HG03521 (cell line): ENCODE data around the gene ABCC8.
A peak's percentile ranks its signal among the peaks of the same experiment; 100 is the strongest.

ENCODE experiments used
- ATAC-seq: cut with Tn5 transposase; IDR thresholded peaks from one replicate; pipeline ENCODE4 v1.9.1; 2021; ENCODE audit warnings: mild to moderate bottlenecking, moderate library complexity; ENCODE audit not compliant: unreplicated experiment

ABCC8 gene

DNA sequence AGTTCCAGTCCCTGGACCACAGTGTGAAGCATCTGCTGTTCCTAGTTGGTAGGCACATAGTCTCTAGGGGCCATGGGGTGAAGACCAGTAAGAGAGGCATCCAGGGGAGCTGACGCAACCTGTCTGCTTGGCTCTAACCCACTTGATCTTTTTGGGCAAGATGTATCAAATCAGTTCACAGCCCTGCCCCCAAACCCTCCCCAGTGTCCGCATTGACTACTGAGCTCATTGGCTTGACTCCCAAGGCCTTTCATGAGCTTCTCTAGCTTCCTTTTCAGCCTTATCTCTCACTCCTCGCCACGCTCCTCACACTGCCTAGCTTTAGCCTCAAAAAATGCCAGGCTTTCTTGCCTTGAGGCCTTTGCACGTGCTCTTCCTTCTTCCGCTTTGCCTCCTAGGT lies 29.7 kb upstream of the ABCC8 start:
- no peak for ATAC-seq

- no peak for ATAC-seq
Observed at GRCh38 chr11:17505146-17505545, 28.5 kb upstream of the ABCC8 start.

DNA sequence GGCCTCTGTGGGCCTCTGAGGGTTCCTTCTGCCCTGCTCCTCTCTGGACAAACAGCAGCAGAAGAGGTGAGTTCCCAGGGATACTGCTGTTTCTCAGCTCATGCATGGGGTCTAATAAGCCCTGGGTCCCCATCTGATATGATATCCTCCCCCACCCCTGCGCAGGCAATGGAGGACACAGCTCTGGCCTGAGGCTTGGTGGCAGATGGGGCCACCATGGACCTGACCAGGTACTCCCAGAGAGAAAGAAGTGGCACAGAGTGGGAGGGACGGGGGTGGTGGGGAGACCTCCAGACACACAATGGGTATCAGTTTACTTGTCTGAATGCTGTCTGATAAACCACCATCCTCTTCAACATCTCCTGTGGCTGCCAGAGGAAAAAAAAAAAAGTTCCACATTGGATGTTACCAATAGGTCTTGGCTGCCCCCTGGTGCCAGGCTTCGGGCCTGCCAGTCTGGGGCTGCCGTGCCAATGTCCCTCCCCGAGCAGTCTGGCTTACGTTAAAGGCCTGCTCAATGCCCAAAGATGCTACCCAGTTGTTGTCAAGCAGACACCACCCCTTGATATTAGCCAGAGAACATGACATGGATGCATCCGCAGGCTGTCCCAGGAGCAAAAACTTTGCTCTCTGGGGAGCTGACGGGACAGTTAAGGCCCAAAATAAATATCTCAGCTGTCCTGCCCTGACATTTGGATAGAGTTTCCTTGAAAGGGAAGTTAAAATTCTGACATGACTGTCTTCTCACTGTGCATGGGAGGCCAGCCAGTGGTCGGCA lies 27.9 kb upstream of the ABCC8 start:
- peak; percentile 46 for ATAC-seq

- ATAC-seq, result no peak
Observed at GRCh38 chr11:17502630-17503029, 26.0 kb upstream of the ABCC8 start.

- ATAC-seq, result no peak
Observed at GRCh38 chr11:17500673-17501072, 24.0 kb upstream of the ABCC8 start.

DNA sequence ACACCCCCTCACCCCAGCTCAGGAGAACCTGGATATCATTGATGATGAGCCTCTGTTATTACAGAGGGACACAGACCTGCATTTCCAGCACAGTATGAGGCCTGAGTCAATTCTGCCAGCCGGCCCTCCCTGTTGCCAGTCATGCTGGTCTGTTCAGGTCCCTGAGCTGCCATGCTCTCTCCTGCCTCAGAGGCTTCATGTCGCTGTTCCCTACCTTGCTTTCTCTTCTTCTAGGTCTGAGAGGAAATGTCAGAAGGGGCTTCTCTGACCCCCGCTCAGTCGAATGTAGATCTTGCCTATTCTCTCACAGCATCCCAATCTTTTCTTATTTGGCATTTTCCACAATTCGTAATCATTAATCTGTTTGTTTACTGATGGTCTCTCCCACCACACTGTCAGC lies 21.8 kb upstream of the ABCC8 start:
- no peak for ATAC-seq

- no peak for ATAC-seq
Observed at GRCh38 chr11:17498058-17498457, 21.4 kb upstream of the ABCC8 start.

GRCh38 chr11:17496406-17496805 lies 19.8 kb upstream of the ABCC8 start:
- ATAC-seq, result no peak

DNA sequence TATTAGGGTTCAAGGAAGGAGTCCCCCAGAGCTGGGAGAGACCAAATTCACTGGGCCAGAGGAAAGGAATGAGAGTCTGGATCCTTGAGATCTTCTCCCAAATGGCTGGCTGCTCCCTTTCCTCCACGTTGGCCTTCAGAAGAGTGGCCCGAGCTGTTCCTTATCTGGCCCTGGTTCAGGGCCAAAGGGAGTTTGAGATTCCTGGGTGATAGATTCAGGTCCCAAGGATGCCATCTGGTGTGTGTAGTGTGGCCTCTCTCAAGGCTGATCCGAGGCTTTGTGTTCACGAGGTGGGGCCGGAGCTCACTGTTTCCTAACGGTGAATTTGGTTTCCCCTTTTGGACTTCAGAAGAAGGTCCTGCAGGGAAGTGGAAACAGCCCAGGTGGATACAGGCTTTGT lies 17.4 kb upstream of the ABCC8 start:
- no peak for ATAC-seq

DNA sequence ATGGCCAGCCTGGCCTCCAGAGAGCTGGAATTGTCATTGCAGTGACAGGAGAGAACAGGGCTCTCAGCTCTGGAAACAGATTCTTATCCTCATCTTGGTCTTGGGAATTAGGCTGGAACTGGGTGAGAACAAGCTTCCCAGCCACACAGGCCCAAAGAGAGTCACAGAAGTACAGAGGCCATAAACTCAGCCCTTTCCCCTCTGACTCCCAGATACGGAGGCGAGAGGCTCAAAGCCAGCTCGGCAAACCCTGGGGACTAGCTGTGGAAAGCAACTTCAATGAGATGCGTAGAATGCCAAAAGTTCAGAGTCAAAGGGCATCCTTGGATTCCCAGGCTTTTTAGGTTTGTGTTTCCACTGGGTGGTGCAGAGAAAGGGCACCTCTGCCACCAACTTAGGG lies 14.3 kb upstream of the ABCC8 start:
- no peak for ATAC-seq

- no peak for ATAC-seq
Observed at GRCh38 chr11:17490232-17490631, 13.6 kb upstream of the ABCC8 start.

DNA sequence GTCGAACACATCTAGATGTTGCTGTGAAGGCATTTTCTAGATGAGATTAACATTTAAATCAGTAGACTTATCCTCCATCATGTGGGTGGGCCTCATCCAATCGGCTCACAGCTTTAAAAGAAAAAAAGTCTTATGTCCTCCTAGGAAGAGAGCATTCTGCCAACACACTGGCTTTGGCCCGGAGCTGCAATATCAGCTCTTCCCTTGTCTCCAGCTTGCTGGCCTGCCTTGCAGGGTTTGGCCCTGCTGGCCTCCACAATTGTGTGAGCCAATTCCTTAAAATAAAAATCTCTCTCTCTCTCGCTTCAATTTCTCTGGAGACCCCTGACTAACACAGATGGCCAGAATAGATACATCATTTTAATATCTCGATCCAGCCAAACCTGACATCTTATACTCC lies 13.1 kb upstream of the ABCC8 start:
- ATAC-seq, result no peak

DNA sequence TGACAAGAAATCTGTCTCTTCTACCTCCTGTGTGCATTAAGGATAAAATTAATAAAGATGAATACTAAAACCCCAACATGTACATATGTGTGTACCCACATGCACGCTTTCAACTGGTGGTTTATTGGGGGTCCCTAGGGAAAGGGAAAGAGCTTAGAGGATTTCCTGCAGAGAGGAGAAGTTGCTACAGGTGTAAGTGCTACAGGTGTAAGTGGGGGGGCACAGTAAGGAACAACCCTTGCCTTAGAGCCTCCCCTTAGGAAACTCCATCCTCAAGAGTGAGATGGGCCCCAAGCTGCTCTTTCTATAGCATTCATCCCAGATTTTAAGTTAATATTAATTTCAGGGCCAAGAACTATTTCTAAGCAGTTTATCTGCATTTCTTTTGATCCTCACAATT lies 11.9 kb upstream of the ABCC8 start:
- ATAC-seq, result no peak

DNA sequence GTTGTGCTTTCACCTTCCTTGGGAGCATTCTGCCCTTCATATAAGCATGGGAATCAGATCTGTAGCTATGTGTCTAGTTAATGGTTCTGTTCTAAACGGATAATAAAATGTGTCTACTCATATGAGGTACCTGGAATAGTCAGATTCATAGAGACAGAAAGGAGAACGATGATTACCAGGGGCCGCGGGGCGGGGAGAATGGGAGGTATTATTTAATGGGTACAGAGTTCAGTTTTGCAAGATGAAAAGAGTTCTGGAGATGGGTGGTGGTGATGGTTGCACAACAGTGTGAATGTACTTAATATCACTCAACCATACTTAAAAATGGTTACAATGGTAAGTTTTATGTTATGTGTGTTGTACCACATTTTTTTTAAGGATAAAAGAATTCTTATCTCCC lies 10.0 kb upstream of the ABCC8 start:
- ATAC-seq, result no peak

DNA sequence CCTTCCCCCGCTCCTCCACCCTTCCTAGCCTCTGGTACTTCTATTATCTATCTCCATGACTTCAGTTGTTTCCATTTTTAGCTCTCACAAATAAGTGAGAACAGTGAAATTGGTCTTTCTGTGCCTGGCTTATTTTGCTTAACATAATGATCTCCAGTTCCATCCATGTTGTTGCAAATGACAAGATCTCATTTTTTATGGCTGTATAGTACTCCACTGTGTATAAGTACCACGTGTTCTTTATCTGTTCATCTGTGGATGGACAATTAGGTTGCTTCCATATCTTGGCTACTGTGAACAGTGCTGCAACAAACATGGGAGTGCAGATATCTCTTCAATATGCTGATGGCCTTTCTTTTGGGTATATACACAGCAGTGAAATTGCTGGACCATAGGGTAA lies 6.9 kb upstream of the ABCC8 start:
- ATAC-seq, result no peak

- ATAC-seq, result no peak
Observed at GRCh38 chr11:17481905-17482304, 5.3 kb upstream of the ABCC8 start.

- no peak for ATAC-seq
Observed at GRCh38 chr11:17479284-17480214, 2.9 kb upstream of the ABCC8 start.

DNA sequence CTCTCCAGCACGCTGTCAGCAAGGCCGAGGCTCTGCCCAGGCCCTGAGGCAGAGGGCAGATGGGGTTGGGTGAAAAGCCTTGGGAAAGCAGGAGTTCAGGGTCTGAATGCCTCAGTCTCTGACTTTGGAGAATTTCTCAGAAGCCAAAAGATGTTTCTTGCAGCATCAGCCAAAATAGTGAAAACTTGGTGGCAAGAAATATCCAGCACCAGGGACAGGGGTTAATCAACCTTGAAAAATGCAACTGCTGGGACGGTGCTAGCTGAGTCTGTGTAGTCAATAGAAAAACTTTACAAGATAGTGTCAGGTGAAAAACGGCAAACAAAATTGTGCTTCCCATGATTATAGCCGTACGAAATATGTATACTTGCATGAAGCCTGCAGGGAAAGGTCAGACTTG lies 1.4 kb upstream of the ABCC8 start:
- ATAC-seq, result no peak

- ATAC-seq, result no peak
Observed at GRCh38 chr11:17477361-17477760, 716 bp upstream of the ABCC8 start.

GRCh38 chr11:17477084-17477333 lies 364 bp upstream of the ABCC8 start:
- ATAC-seq, result no peak

DNA sequence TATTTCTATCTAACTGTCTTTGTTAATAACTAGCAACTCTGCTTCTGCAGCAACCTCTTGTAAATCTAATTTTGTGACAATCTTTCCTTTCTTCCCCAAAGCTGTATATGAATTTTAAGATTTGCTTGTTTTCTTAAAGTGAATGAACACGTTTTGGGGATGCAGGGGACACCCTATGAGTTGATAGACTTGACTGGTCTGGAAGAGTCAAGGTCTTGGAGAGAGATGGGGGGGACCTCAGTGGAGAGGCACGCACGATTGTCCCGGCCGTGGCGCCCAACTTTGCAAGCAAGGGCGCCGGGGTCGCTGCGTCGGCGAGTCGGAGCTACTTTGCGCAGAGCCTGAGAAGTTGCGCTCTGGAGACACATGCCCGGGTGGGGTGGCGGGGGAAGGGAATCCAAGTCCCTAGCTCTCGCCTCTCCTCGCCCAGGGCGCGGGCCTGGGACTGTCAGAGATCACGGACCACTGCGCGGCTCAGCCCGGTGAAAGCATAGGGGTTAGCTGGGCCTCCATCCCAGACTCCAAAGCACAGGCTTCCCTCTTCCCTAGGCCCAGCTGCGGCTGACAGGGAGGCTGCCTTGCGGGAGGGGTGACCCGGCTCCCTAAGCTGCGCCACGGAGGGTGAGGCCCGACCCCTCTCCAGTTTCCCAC lies 854 bp downstream of the ABCC8 start:
- no peak for ATAC-seq
